Gastrocnemius medialis (tissue), 4 donors: ENCODE data around the gene PDE4B. TPM values are rescaled to one million over a fixed set of nuclear protein-coding genes. Genes with fewer than 3 reads are reported as not detected.
A peak's percentile ranks its signal among the peaks of the same experiment; 100 is the strongest.

Experiments used
- ATAC-seq, 2 donors: fragments of 150-250 bp; one replicate each; pipeline ENCODE4 v1.9.1; 2016
- DNase-seq, 2 donors: peaks; one replicate each; pipeline ENCODE4 v3.0.0-alpha.2; 2019
- H3K27ac ChIP-seq, 4 donors: fragments of 200-600 bp; sonication (generic); 1 replicate in 1 of 4; 2 replicates in 3 of 4; pipeline ENCODE4 v1.5.1; 2016 to 2018; ENCODE audit warnings: mild to moderate bottlenecking in 2 of 4, moderate library complexity in 1 of 4
- H3K27me3 ChIP-seq, 3 donors: fragments of 200-600 bp; sonication (generic) in 2 of 3; 1 replicate in 1 of 3; 2 replicates in 2 of 3; pipeline versions ENCODE4 v1.5.1 to v1.6.0; 2016 to 2019; ENCODE audit warnings: mild to moderate bottlenecking in 1 of 3, moderate library complexity in 1 of 3
- H3K36me3 ChIP-seq, 2 donors: fragments of 200-600 bp; sonication (generic) in 1 of 2; one replicate each; pipeline ENCODE4 v1.5.1; 2017 to 2018
- H3K4me1 ChIP-seq, 2 donors: fragments of 200-600 bp; sonication (generic) in 1 of 2; one replicate each; pipeline ENCODE4 v1.5.1; 2016 to 2017; ENCODE audit warnings: mild to moderate bottlenecking in 2 of 2
- H3K4me3 ChIP-seq, 4 donors: fragments of 200-600 bp; sonication (generic) in 3 of 4; 1 replicate in 1 of 4; 2 replicates in 3 of 4; pipeline ENCODE4 v1.5.1; 2016 to 2019; ENCODE audit warnings: mild to moderate bottlenecking in 2 of 4
- H3K9me3 ChIP-seq, 3 donors: fragments of 200-600 bp; sonication (generic) in 2 of 3; 1 replicate in 1 of 3; 2 replicates in 2 of 3; pipeline ENCODE4 v1.5.1; 2016 to 2019
- CTCF ChIP-seq, 5 experiments: fragments of 450-650 bp in 3 of 5; fragments of 200-600 bp in 2 of 5; sonication (generic) in 2 of 5; IDR thresholded peaks in 4 of 5; conservative IDR thresholded peaks in 1 of 5; 1 replicate in 4 of 5; 2 replicates in 1 of 5; pipeline ENCODE4 v1.5.1; 2016 to 2019; ENCODE audit warnings: antibody characterized with exemption in 5 of 5, mild to moderate bottlenecking in 3 of 5, moderate library complexity in 3 of 5
- POLR2A ChIP-seq, 2 donors: fragments of 450-650 bp; IDR thresholded peaks; one replicate each; pipeline ENCODE4 v1.6.1; 2017; ENCODE audit warnings: antibody characterized with exemption in 2 of 2, mild to moderate bottlenecking in 2 of 2, moderate library complexity in 2 of 2
- in situ Hi-C, 4 donors: fragments of 200-750 bp; cut with MboI; loops; one replicate each; pipeline versions ENCODE4 v1.15.0 to v1.8.0; 2017; ENCODE audit warnings: low sequenced_read_pairs in 4 of 4
- intact Hi-C: fragments of 100-400 bp; cut with DNase I; formaldehyde crosslinking; loops from one replicate; pipeline ENCODE4 v1.15.1; 2023; ENCODE audit warnings: low total_unique reads
- total RNA-seq, 4 donors: library from RNA; depleted of rRNA; stranded (reverse); fragments of >200 nt; gene quantifications; one replicate each; pipeline versions ENCODE4 v1.1.0 to v1.2.3, GENCODE V29; 2016

The PDE4B gene
- total RNA-seq, 4 donors from 2014 or later: 4.5 to 8.5 (median 7.9) TPM

GRCh38 chr1:66342707-66343106, 550.0 kb downstream of the PDE4B start:
- no peaks in the 10 kb centered on the region for H3K36me3 ChIP-seq
- no peaks in the 10 kb centered on the region for H3K9me3 ChIP-seq
- H3K27ac ChIP-seq: peak overlapping the region; percentile 70 to 83 (median 78)
- TF ChIP-seq POLR2A (IDR thresholded peaks at IDR 0.05) (no peak), CTCF (IDR thresholded peaks at IDR 0.05 in 4 of 5, conservative IDR thresholded peaks at IDR 0.05 in 1 of 5) (no peak)
- in situ Hi-C loops (loop anchor here in 2 of 4 donors (10.0 to 25.0 kb wide), 3 partner anchors 88 to 1280 kb away; no protein-coding TSS in a partner anchor), intact Hi-C loops (no loop called here)
- peak in 1 of 2 donors; percentile 34 for ATAC-seq
- peaks cover 70 to 89% of the 10 kb centered on the region in 2 donors for H3K4me1 ChIP-seq
- peak overlapping the region in 3 of 4 donors; percentile 1 to 23 (median 9) for H3K4me3 ChIP-seq
- H3K27me3 ChIP-seq: no peaks in the 10 kb centered on the region
- DNase-seq: no peak

DNA sequence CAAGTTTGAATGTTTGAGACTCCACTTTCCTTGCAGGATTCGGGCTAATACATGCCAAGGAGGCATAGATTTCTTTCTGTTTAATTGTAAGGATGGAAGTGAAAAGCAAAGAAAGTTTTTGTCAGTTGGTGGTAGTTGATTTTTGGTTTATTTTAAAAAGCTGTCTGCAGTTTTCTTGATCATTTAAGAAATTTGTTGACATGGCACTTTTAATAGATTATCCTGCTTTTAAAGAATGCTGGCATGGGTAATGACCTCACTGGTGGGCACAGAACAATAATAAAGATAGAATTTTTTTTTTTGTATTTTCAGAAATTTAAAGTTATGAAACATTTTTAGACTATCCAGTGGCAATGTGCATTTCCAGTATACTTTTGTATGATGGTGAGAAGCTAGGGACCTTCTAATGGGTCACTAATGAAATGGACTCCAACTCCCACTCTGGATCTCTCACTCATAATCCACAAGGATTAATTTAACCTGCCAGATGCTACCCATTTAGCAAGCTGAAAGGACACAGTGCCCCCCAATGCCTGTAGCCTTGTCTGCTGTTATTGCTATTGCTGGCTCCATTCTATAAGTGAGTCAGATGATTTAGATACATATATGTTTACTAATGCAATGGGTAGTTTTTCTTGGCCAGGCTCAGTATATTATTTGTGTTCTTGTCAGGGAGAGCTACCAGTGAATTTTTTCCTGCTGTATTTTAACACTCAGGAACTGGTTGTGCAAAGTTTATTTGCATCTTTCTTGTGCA, 551.1 kb downstream of the PDE4B start:
- TF ChIP-seq CTCF (IDR thresholded peaks at IDR 0.05 in 4 of 5, conservative IDR thresholded peaks at IDR 0.05 in 1 of 5) (no peak), POLR2A (IDR thresholded peaks at IDR 0.05) (no peak)
- Histone ChIP-seq H3K4me1 (peaks cover 77 to 91% of the 10 kb centered on the region in 2 donors), H3K4me3 (peak overlapping the region in 1 of 4 donors; percentile 23), H3K9me3 (no peaks in the 10 kb centered on the region), H3K36me3 (no peaks in the 10 kb centered on the region), H3K27ac (peak overlapping the region; percentile 70 to 83 (median 78)), H3K27me3 (no peaks in the 10 kb centered on the region)
- no peak for DNase-seq
- ATAC-seq: no peak
- intact Hi-C loops (no loop called here), in situ Hi-C loops (loop anchor here in 2 of 4 donors (10.0 to 25.0 kb wide), 3 partner anchors 89 to 1281 kb away; no protein-coding TSS in a partner anchor)

- no peaks in the 10 kb centered on the region for H3K9me3 ChIP-seq
- peak overlapping the region; percentile 70 to 83 (median 78) for H3K27ac ChIP-seq
- DNase-seq: no peak
- in situ Hi-C loops (loop anchor here in 2 of 4 donors (10.0 to 25.0 kb wide), 3 partner anchors 91 to 1284 kb away; no protein-coding TSS in a partner anchor), intact Hi-C loops (no loop called here)
- peaks cover 85 to 92% of the 10 kb centered on the region in 2 donors for H3K4me1 ChIP-seq
- TF ChIP-seq CTCF (IDR thresholded peaks at IDR 0.05 in 4 of 5, conservative IDR thresholded peaks at IDR 0.05 in 1 of 5) (no peak), POLR2A (IDR thresholded peaks at IDR 0.05) (no peak)
- no peak overlapping the region for H3K4me3 ChIP-seq
- no peak for ATAC-seq
- no peaks in the 10 kb centered on the region for H3K27me3 ChIP-seq
- H3K36me3 ChIP-seq: no peaks in the 10 kb centered on the region
These were observed 553.5 kb downstream of the PDE4B start for GRCh38 chr1:66346057-66346795.

- in situ Hi-C loops: loop anchor here in 2 of 4 donors (10.0 to 25.0 kb wide), 3 partner anchors 92 to 1285 kb away; no protein-coding TSS in a partner anchor
- DNase-seq (no peak), ATAC-seq (peak; percentile 24 to 37)
- Histone ChIP-seq H3K4me1 (peaks cover 85 to 94% of the 10 kb centered on the region in 2 donors), H3K36me3 (no peaks in the 10 kb centered on the region), H3K9me3 (no peaks in the 10 kb centered on the region), H3K27ac (peak overlapping the region; percentile 70 to 83 (median 78)), H3K4me3 (no peak overlapping the region), H3K27me3 (no peaks in the 10 kb centered on the region)
- intact Hi-C loops: no loop called here
- TF ChIP-seq POLR2A (IDR thresholded peaks at IDR 0.05) (no peak), CTCF (IDR thresholded peaks at IDR 0.05 in 4 of 5, conservative IDR thresholded peaks at IDR 0.05 in 1 of 5) (no peak)
These were observed 554.2 kb downstream of the PDE4B start for GRCh38 chr1:66346873-66347272.
